GM19452 (cell line): ENCODE measurements around the gene TRAT1.
"Not testable (repeated sequence)": the region's sequence is repeated elsewhere in the genome, so short reads cannot be mapped to it uniquely, and the experiment has no call there.

ENCODE experiments used
- ATAC-seq: cut with Tn5 transposase; IDR thresholded peaks from one replicate; pipeline ENCODE4 v1.9.1; 2021; ENCODE audit not compliant: unreplicated experiment

TRAT1 gene

GRCh38 chr3:108822123-108822897, at the start of gene TRAT1:
TSS of gene TRAT1 (plus strand) at chr3:108822786. CDS start at chr3:108822928, 142 bp downstream.
- no peak for ATAC-seq

- ATAC-seq, result no peak
These were observed 46.9 kb upstream of the TRAT1 start for GRCh38 chr3:108775649-108776048.

- ATAC-seq, result no peak
These were observed 43.1 kb upstream of the TRAT1 start for GRCh38 chr3:108779496-108779895.

- no peak for ATAC-seq
These were observed 42.4 kb upstream of the TRAT1 start for GRCh38 chr3:108780235-108780634.

- no peak for ATAC-seq
These were observed 31.1 kb upstream of the TRAT1 start for GRCh38 chr3:108791473-108791872.

GRCh38 chr3:108804437-108804836, 18.1 kb upstream of the TRAT1 start:
- ATAC-seq, result no peak

- no peak for ATAC-seq
These were observed 17.6 kb upstream of the TRAT1 start for GRCh38 chr3:108804966-108805365.

GRCh38 chr3:108806316-108806715, 16.3 kb upstream of the TRAT1 start:
- no peak for ATAC-seq

GRCh38 chr3:108818404-108818803, 4.2 kb upstream of the TRAT1 start:
- peak; percentile 66 for ATAC-seq

- no peak for ATAC-seq
These were observed 2.0 kb upstream of the TRAT1 start for GRCh38 chr3:108820586-108820985.

GRCh38 chr3:108823227-108823626, 641 bp downstream of the TRAT1 start:
- no peak for ATAC-seq

- not testable (repeated sequence) for ATAC-seq
These were observed 1.2 kb downstream of the TRAT1 start for GRCh38 chr3:108823803-108824202.

GRCh38 chr3:108826309-108827187, 4.0 kb downstream of the TRAT1 start:
- no peak for ATAC-seq

- no peak for ATAC-seq
These were observed 7.8 kb downstream of the TRAT1 start for GRCh38 chr3:108830381-108830780.

GRCh38 chr3:108830991-108831614, 8.5 kb downstream of the TRAT1 start:
- ATAC-seq, result no peak

GRCh38 chr3:108833611-108834010, 11.0 kb downstream of the TRAT1 start:
- no peak for ATAC-seq

GRCh38 chr3:108834551-108834950, 12.0 kb downstream of the TRAT1 start:
- no peak for ATAC-seq

- no peak for ATAC-seq
These were observed 12.5 kb downstream of the TRAT1 start for GRCh38 chr3:108835101-108835500.

GRCh38 chr3:108838436-108838835, 15.8 kb downstream of the TRAT1 start:
- no peak for ATAC-seq

- ATAC-seq, result no peak
These were observed 23.2 kb downstream of the TRAT1 start for GRCh38 chr3:108845709-108846293.

GRCh38 chr3:108847187-108847586, 24.6 kb downstream of the TRAT1 start:
- ATAC-seq, result no peak
